Fibroblast of mammary gland (primary cell): ENCODE data around the gene SCYGR3.

Experiments
- DNase-seq: peaks from one replicate; pipeline ENCODE4 v3.0.0-alpha.2; 2010; ENCODE audit warnings: low read depth
- H3K4me3 ChIP-seq: 2 replicates; pipeline ENCODE4 v1.5.1; 2011; ENCODE audit warnings: low read depth, mild to moderate bottlenecking, low read length, moderate library complexity; ENCODE audit not compliant: control insufficient read depth
- CTCF ChIP-seq: conservative IDR thresholded peaks from 2 replicates; pipeline ENCODE4 v1.5.1; 2011; ENCODE audit warnings: low read depth, low read length, inconsistent platforms; ENCODE audit not compliant: control insufficient read depth, insufficient read depth

SCYGR3 gene

GRCh38 chr2:227653419-227653818 is 38.8 kb upstream of the SCYGR3 start:
- peak; percentile 77 for DNase-seq
- H3K4me3 ChIP-seq = no peak overlapping the region
- TF ChIP-seq CTCF = no peak

GRCh38 chr2:227643990-227644551 is 29.4 kb upstream of the SCYGR3 start:
- H3K4me3 ChIP-seq = no peak overlapping the region
- no peak for DNase-seq
- TF ChIP-seq CTCF = no peak

- no peak for DNase-seq
- no peak overlapping the region for H3K4me3 ChIP-seq
- no peak for TF ChIP-seq CTCF
Observed at GRCh38 chr2:227642656-227643055, 28.0 kb upstream of the SCYGR3 start.

- TF ChIP-seq CTCF = no peak
- H3K4me3 ChIP-seq = no peak overlapping the region
- DNase-seq = no peak
Observed at GRCh38 chr2:227634201-227634600, 19.6 kb upstream of the SCYGR3 start.

- no peak for DNase-seq
- no peak overlapping the region for H3K4me3 ChIP-seq
- no peak for TF ChIP-seq CTCF
Observed at GRCh38 chr2:227632827-227633226, 18.2 kb upstream of the SCYGR3 start.

GRCh38 chr2:227630322-227630721 is 15.7 kb upstream of the SCYGR3 start:
- DNase-seq = no peak
- no peak for TF ChIP-seq CTCF

GRCh38 chr2:227629435-227629834 is 14.8 kb upstream of the SCYGR3 start:
- no peak for DNase-seq
- no peak for TF ChIP-seq CTCF
- H3K4me3 ChIP-seq = no peak overlapping the region

More at GRCh38 chr2:227630322-227630721, 15.7 kb upstream of the SCYGR3 start:
- no peak overlapping the region for H3K4me3 ChIP-seq
